ENCODE data around the gene RYR2.

- TF ChIP-seq CTCF (IDR thresholded peaks at IDR 0.05) (no peak), EZH2 (IDR thresholded peaks at IDR 0.05) (no peak), EZH2phosphoT487 (IDR thresholded peaks at IDR 0.05) (no peak)
Measured at GRCh38 chr1:237152506-237153335, 110.7 kb downstream of the RYR2 start.
